Keratinocyte (primary cell): ENCODE measurements around the gene PIK3CB. TPM values are rescaled to one million over a fixed set of nuclear protein-coding genes. Genes with fewer than 3 reads are reported as not detected.

Experiments used
- DNase-seq: peaks from one replicate; pipeline ENCODE4 v3.0.0-alpha.2; 2011; ENCODE audit warnings: low read depth, missing footprints, low spot score
- FAIRE-seq: peaks from 2 replicates; lab custom pipeline; 2011; peaks lifted over from hg19 to GRCh38; lab: Jason Lieb, UNC
- H2AFZ ChIP-seq: 2 replicates; pipeline ENCODE4 v1.6.0; 2012; ENCODE audit warnings: low read length, control low read depth, inconsistent platforms; ENCODE audit not compliant: control insufficient read depth
- H3K27ac ChIP-seq: 2 replicates; pipeline ENCODE4 v1.5.1; 2011; ENCODE audit warnings: low read length; ENCODE audit not compliant: control insufficient read depth, insufficient read depth
- H3K27me3 ChIP-seq: 3 replicates; pipeline ENCODE4 v1.6.0; 2011; ENCODE audit warnings: low read length; ENCODE audit not compliant: control insufficient read depth, insufficient read depth; ENCODE audit errors: extremely low read depth
- H3K36me3 ChIP-seq, 2 experiments: 2 replicates in 1 of 2; 3 replicates in 1 of 2; pipeline ENCODE4 v1.5.1; 2011; ENCODE audit warnings: low read length in 2 of 2, mild to moderate bottlenecking in 1 of 2; ENCODE audit not compliant: control insufficient read depth in 2 of 2, insufficient read depth in 2 of 2; ENCODE audit errors: extremely low read depth in 1 of 2
- H3K4me1 ChIP-seq: 3 replicates; pipeline ENCODE4 v1.5.1; 2011; ENCODE audit warnings: low read length; ENCODE audit not compliant: control insufficient read depth, insufficient read depth; ENCODE audit errors: extremely low read depth
- H3K4me2 ChIP-seq: 3 replicates; pipeline ENCODE4 v1.6.0; 2011; ENCODE audit warnings: low read depth, low read length; ENCODE audit not compliant: control insufficient read depth, insufficient read depth; ENCODE audit errors: extremely low read depth
- H3K4me3 ChIP-seq, 3 experiments: fragments of 200-600 bp in 1 of 3; sonication (generic) in 1 of 3; 2 replicates in 2 of 3; 3 replicates in 1 of 3; pipeline ENCODE4 v1.5.1; 2011 to 2016; ENCODE audit warnings: low read length in 3 of 3, mild to moderate bottlenecking in 3 of 3, control low read depth in 2 of 3, inconsistent platforms in 1 of 3, low read depth in 1 of 3, mixed read lengths in 1 of 3, mixed run types in 1 of 3, moderate library complexity in 1 of 3; ENCODE audit not compliant: control insufficient read depth in 2 of 3, insufficient read depth in 2 of 3; ENCODE audit errors: extremely low read depth in 1 of 3
- H3K79me2 ChIP-seq: 2 replicates; pipeline ENCODE4 v1.6.0; 2012; ENCODE audit warnings: low read length; ENCODE audit not compliant: control insufficient read depth, insufficient read depth
- H3K9ac ChIP-seq: 3 replicates; pipeline ENCODE4 v1.6.0; 2011; ENCODE audit warnings: low read length; ENCODE audit not compliant: control insufficient read depth, insufficient read depth; ENCODE audit errors: extremely low read depth
- H3K9me1 ChIP-seq: 3 replicates; pipeline ENCODE4 v1.6.0; 2011; ENCODE audit warnings: low read length; ENCODE audit not compliant: control insufficient read depth, insufficient read depth; ENCODE audit errors: extremely low read depth
- H3K9me3 ChIP-seq: 2 replicates; pipeline ENCODE4 v1.5.1; 2012; ENCODE audit warnings: low read depth, low read length; ENCODE audit not compliant: control insufficient read depth
- H4K20me1 ChIP-seq: 3 replicates; pipeline ENCODE4 v1.6.0; 2011; ENCODE audit warnings: low read length; ENCODE audit not compliant: control insufficient read depth, insufficient read depth; ENCODE audit errors: extremely low read depth
- CTCF ChIP-seq, 3 experiments: IDR thresholded peaks in 1 of 3; conservative IDR thresholded peaks in 1 of 3; optimal IDR thresholded peaks in 1 of 3; 2 replicates in 2 of 3; 3 replicates in 1 of 3; pipeline versions ENCODE3 to v1.5.1; 2011; ENCODE audit warnings: low read length in 3 of 3, mild to moderate bottlenecking in 3 of 3, moderate library complexity in 2 of 3, control low read depth in 1 of 3, inconsistent platforms in 1 of 3; ENCODE audit not compliant: insufficient read depth in 2 of 3; ENCODE audit errors: extremely low read depth in 1 of 3
- EZH2 ChIP-seq: IDR thresholded peaks from one replicate; pipeline ENCODE4 v1.6.1; 2012; ENCODE audit warnings: inconsistent platforms, mild to moderate bottlenecking, low read length, moderate library complexity
- dilution Hi-C: fragments of 300-500 bp; cut with MboI; formaldehyde crosslinking; loops from one replicate; pipeline ENCODE4 v1.7.0; 2020; ENCODE audit warnings: low sequenced_read_pairs; ENCODE audit not compliant: extremely low pct_ligation_motif_present
- polyA plus RNA-seq, 5 experiments: library from polyadenylated mRNA; depleted of rRNA in 3 of 5; stranded (reverse) in 3 of 5; stranded (forward) in 1 of 5; unstranded in 1 of 5; fragments of >200 nt; gene quantifications; 1 replicate in 1 of 5; 2 replicates in 3 of 5; 3 replicates in 1 of 5; pipeline versions ENCODE4 v1.2.1 to v1.2.3, GENCODE V29; 2011 to 2012; ENCODE audit warnings: missing spikeins in 2 of 5, low read depth in 1 of 5, low replicate concordance in 1 of 5

PIK3CB gene
- polyA plus RNA-seq, 1 donor (not counting 4 experiments of a cell fraction or from before 2014, with no cell fraction given), result 19.9 TPM

GRCh38 chr3:138675393-138675792 lies 159.3 kb downstream of the PIK3CB start:
- dilution Hi-C loops, result no loop called here
- H2AFZ ChIP-seq, result no peak overlapping the region
- DNase-seq (no peak), FAIRE-seq (no peak)
- TF ChIP-seq EZH2 (no peak), CTCF (optimal IDR thresholded peaks at IDR 0.05 in 1 of 3, IDR thresholded peaks at IDR 0.05 in 1 of 3, conservative IDR thresholded peaks at IDR 0.05 in 1 of 3; ENCODE audit: extremely low read depth in 1 of 3, insufficient read depth in 2 of 3, low read length in 3 of 3) (no peak)
- H3K27me3 ChIP-seq, result no peaks in the 10 kb centered on the region
- H3K4me2 ChIP-seq, result no peak overlapping the region
- no peaks in the 10 kb centered on the region for H3K9me1 ChIP-seq
- H3K79me2 ChIP-seq, result no peaks in the 10 kb centered on the region
- no peak overlapping the region for H3K9ac ChIP-seq
- peaks cover 6% of the 10 kb centered on the region for H3K9me3 ChIP-seq
- no peak overlapping the region for H3K27ac ChIP-seq
- no peaks in the 10 kb centered on the region for H4K20me1 ChIP-seq
- peaks cover 2 to 4% of the 10 kb centered on the region in 2 experiments for H3K36me3 ChIP-seq
- peaks cover 10% of the 10 kb centered on the region for H3K4me1 ChIP-seq
- H3K4me3 ChIP-seq, result no peak overlapping the region

- Histone ChIP-seq H4K20me1 (no peaks in the 10 kb centered on the region), H3K4me2 (peak overlapping the region; percentile 6), H3K36me3 (peaks cover 2 to 4% of the 10 kb centered on the region in 2 experiments), H2AFZ (no peak overlapping the region), H3K9ac (no peak overlapping the region), H3K27me3 (no peaks in the 10 kb centered on the region), H3K4me1 (peaks cover 10% of the 10 kb centered on the region), H3K9me3 (peaks cover 6% of the 10 kb centered on the region), H3K9me1 (no peaks in the 10 kb centered on the region), H3K4me3 (no peak overlapping the region), H3K79me2 (no peaks in the 10 kb centered on the region), H3K27ac (peak overlapping the region; percentile 51)
- dilution Hi-C loops, result no loop called here
- no peak for TF ChIP-seq EZH2
- TF ChIP-seq CTCF (optimal IDR thresholded peaks at IDR 0.05 in 1 of 3, IDR thresholded peaks at IDR 0.05 in 1 of 3, conservative IDR thresholded peaks at IDR 0.05 in 1 of 3; ENCODE audit: extremely low read depth in 1 of 3, insufficient read depth in 2 of 3, low read length in 3 of 3), result no peak
- FAIRE-seq, result peak; percentile 79
- no peak for DNase-seq
These were observed 160.8 kb downstream of the PIK3CB start for GRCh38 chr3:138673641-138674530.
